C4-2B (cell line): ENCODE measurements around the gene MAPK7.
"Not testable (repeated sequence)": the region's sequence is repeated elsewhere in the genome, so short reads cannot be mapped to it uniquely, and the experiment has no call there.

Experiments
- H3K27ac ChIP-seq: fragments of 450-650 bp; 2 replicates; pipeline ENCODE4 v1.5.1; 2017
- CTCF ChIP-seq: fragments of 450-650 bp; conservative IDR thresholded peaks from 2 replicates; pipeline ENCODE4 v1.5.1; 2017; ENCODE audit warnings: mild to moderate bottlenecking
- ZFX ChIP-seq: fragments of 450-650 bp; IDR thresholded peaks from 2 replicates; pipeline ENCODE4 v1.6.1; 2017

Gene MAPK7

GRCh38 chr17:19348806-19349205 lies 29.5 kb upstream of the MAPK7 start:
- no peak overlapping the region for H3K27ac ChIP-seq
- TF ChIP-seq ZFX: no peak
- TF ChIP-seq CTCF: no peak

GRCh38 chr17:19353401-19353800 lies 24.9 kb upstream of the MAPK7 start:
- not testable (repeated sequence) for H3K27ac ChIP-seq

- no peak for TF ChIP-seq CTCF
- no peak for TF ChIP-seq ZFX
- no peak overlapping the region for H3K27ac ChIP-seq
These were observed 23.6 kb upstream of the MAPK7 start for GRCh38 chr17:19354748-19355147.

- H3K27ac ChIP-seq: no peak overlapping the region
- no peak for TF ChIP-seq ZFX
- TF ChIP-seq CTCF: no peak
These were observed 20.9 kb upstream of the MAPK7 start for GRCh38 chr17:19357351-19357750.

GRCh38 chr17:19357761-19358160 lies 20.5 kb upstream of the MAPK7 start:
- no peak overlapping the region for H3K27ac ChIP-seq
- TF ChIP-seq CTCF (no peak), ZFX (no peak)

- H3K27ac ChIP-seq: no peak overlapping the region
- no peak for TF ChIP-seq CTCF
- TF ChIP-seq ZFX: no peak
These were observed 19.1 kb upstream of the MAPK7 start for GRCh38 chr17:19359151-19359550.

- H3K27ac ChIP-seq: no peak overlapping the region
- TF ChIP-seq CTCF: no peak
- TF ChIP-seq ZFX: no peak
These were observed 18.4 kb upstream of the MAPK7 start for GRCh38 chr17:19359856-19360255.

GRCh38 chr17:19360772-19361171 lies 17.5 kb upstream of the MAPK7 start:
- TF ChIP-seq CTCF: no peak
- no peak for TF ChIP-seq ZFX
- H3K27ac ChIP-seq: no peak overlapping the region
